Sciatic nerve (tissue), 2 donors: ENCODE data around the gene SHB. TPM values are rescaled to one million over a fixed set of nuclear protein-coding genes. Genes with fewer than 3 reads are reported as not detected.

Experiments
- ATAC-seq: fragments of 200-7000 bp; cut with Tn5 transposase; one replicate; pipeline ENCODE4 v1.9.1; 2020; ENCODE audit warnings: mild to moderate bottlenecking, moderate library complexity
- DNase-seq: peaks from one replicate; pipeline ENCODE4 v3.0.0-alpha.2; 2020; ENCODE audit warnings: low spot score
- intact Hi-C: fragments of 100-400 bp; cut with DNase I; formaldehyde crosslinking; loops from one replicate; pipeline ENCODE4 v1.14.2; 2022
- total RNA-seq: library from RNA; stranded (reverse); fragmentation: NEBNext Ultra II Directional; extraction: Animal tissue kit (Norgen Biotek cat#: 25700); gene quantifications from one replicate; pipeline ENCODE4 v1.2.1, GENCODE V29; 2021
- donor health status: DM: no; HTN: no; CAD: no.
- donor health status: DM: no; HTN: no; CAD: no.

Gene SHB
- total RNA-seq, 1 donor from 2014 or later = 15.9 TPM

DNA sequence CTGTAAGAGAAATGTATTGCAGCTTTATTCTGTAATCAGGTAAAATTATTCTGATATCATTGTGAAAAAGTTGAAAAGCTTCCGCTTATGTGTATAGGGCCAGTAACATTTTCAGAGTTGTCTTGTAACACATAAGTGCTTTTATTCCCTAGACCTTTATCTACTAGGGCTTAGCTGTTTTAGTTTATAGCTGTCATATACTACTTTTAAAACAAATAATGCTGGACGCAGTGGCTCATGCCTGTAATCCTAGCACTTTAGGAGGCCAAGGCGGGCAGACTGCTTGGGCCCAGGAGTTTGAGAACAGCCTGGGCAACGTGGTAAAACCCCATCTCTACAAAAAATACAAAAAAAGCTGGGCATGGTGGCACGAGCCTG, 198.2 kb downstream of the SHB start:
- no peak for DNase-seq
- intact Hi-C loops = no loop called here
- no peak for ATAC-seq

- DNase-seq = no peak
- no peak for ATAC-seq
- intact Hi-C loops = no loop called here
Observed at GRCh38 chr9:37870081-37870798, 198.8 kb downstream of the SHB start.

Other genes with a start within 250 kb of the SHB start
- gene SLC25A51, start 165.1 kb downstream of the SHB start, total RNA-seq = 24.2 TPM